Smooth muscle cell (in vitro differentiated cells): Measurements from ENCODE around the gene HINFP. TPM values are rescaled to one million over a fixed set of nuclear protein-coding genes. Genes with fewer than 3 reads are reported as not detected.

Experiments used
- DNase-seq: peaks from one replicate; lab custom pipeline; 2025; ENCODE audit not compliant: unreplicated experiment; lab: John Stamatoyannopoulos, UW
- H2AFZ ChIP-seq: fragments of 200-600 bp; sonication (generic); 2 replicates; pipeline ENCODE4 v1.6.0; 2016; ENCODE audit warnings: antibody characterized with exemption, low read depth, mild to moderate bottlenecking
- H3F3A ChIP-seq: fragments of 200-600 bp; sonication (generic); 2 replicates; pipeline ENCODE4 v1.6.0; 2017; ENCODE audit warnings: antibody characterized with exemption, low read depth
- H3K27ac ChIP-seq: fragments of 200-600 bp; sonication (generic); 2 replicates; pipeline ENCODE4 v1.5.1; 2016; ENCODE audit warnings: low read depth, mild to moderate bottlenecking
- H3K27me3 ChIP-seq: fragments of 200-600 bp; sonication (generic); 2 replicates; pipeline ENCODE4 v1.6.1; 2016; ENCODE audit warnings: low read depth, mild to moderate bottlenecking
- H3K36me3 ChIP-seq: fragments of 200-600 bp; sonication (generic); 2 replicates; pipeline ENCODE4 v1.5.1; 2016; ENCODE audit warnings: low read depth
- H3K4me1 ChIP-seq: fragments of 200-600 bp; sonication (generic); 2 replicates; pipeline ENCODE4 v1.5.1; 2016; ENCODE audit warnings: low read depth
- H3K4me2 ChIP-seq: fragments of 200-600 bp; sonication (generic); 2 replicates; pipeline ENCODE4 v1.6.0; 2016; ENCODE audit warnings: mild to moderate bottlenecking
- H3K4me3 ChIP-seq: fragments of 200-600 bp; sonication (generic); 2 replicates; pipeline ENCODE4 v1.5.1; 2016; ENCODE audit warnings: mild to moderate bottlenecking
- H3K79me2 ChIP-seq: fragments of 200-600 bp; sonication (generic); 2 replicates; pipeline ENCODE4 v1.6.0; 2016; ENCODE audit warnings: low read depth, mild to moderate bottlenecking
- H3K9ac ChIP-seq: fragments of 200-600 bp; sonication (generic); 2 replicates; pipeline ENCODE4 v1.6.0; 2016; ENCODE audit warnings: low read depth
- H3K9me3 ChIP-seq: fragments of 200-600 bp; sonication (generic); replicated peaks from 2 replicates; pipeline ENCODE4 v1.5.1; 2016; ENCODE audit warnings: low read depth
- H4K20me1 ChIP-seq: fragments of 200-600 bp; sonication (generic); 2 replicates; pipeline ENCODE4 v1.6.0; 2016; ENCODE audit warnings: low read depth
- CTCF ChIP-seq: fragments of 200-600 bp; sonication (generic); IDR thresholded peaks from 2 replicates; pipeline ENCODE4 v1.5.1; 2017; ENCODE audit warnings: borderline replicate concordance, mild to moderate bottlenecking, antibody characterized with exemption; ENCODE audit not compliant: insufficient read depth, poor library complexity, severe bottlenecking
- WGBS: methylation state at CpG from one replicate; pipeline ENCODE4 v1.1.7; 2016; ENCODE audit warnings: low lambda C conversion rate; 5-methylcytosine and 5-hydroxymethylcytosine counted together
- polyA plus RNA-seq: library from polyadenylated mRNA; unstranded; fragments of >200 nt; fragmentation: Nextera tagmentation; extraction: Ambion mirVana; gene quantifications from 2 replicates; pipeline ENCODE4 v1.2.1, GENCODE V29; 2016
- total RNA-seq: library from RNA; depleted of rRNA; stranded (reverse); fragments of >200 nt; gene quantifications from 2 replicates; pipeline ENCODE4 v1.2.3, GENCODE V29; 2014

Gene HINFP
- total and polyA plus RNA-seq, 2 experiments from 2014 or later: 15.6 to 17.3 TPM

GRCh38 chr11:119099711-119100110 is 21.7 kb upstream of the HINFP start:
- H3K9ac ChIP-seq: no peak overlapping the region
- no peak overlapping the region for H3K4me3 ChIP-seq
- H3F3A ChIP-seq: peaks cover 23% of the 10 kb centered on the region
- H3K9me3 ChIP-seq: no peaks in the 10 kb centered on the region
- peaks cover 3% of the 10 kb centered on the region for H4K20me1 ChIP-seq
- 95% methylated on average over 6 of the region's 6 CpGs for WGBS
- DNase-seq: no peak
- H3K79me2 ChIP-seq: peaks cover 12% of the 10 kb centered on the region
- H3K27ac ChIP-seq: no peak overlapping the region
- H2AFZ ChIP-seq: no peak overlapping the region
- H3K36me3 ChIP-seq: no peaks in the 10 kb centered on the region
- no peak for TF ChIP-seq CTCF
- no peaks in the 10 kb centered on the region for H3K27me3 ChIP-seq
- H3K4me2 ChIP-seq: no peak overlapping the region
- H3K4me1 ChIP-seq: peaks cover 12% of the 10 kb centered on the region

- TF ChIP-seq CTCF: peak; percentile 34
These were observed 21.0 kb upstream of the HINFP start for GRCh38 chr11:119100246-119100970.

GRCh38 chr11:119100994-119101758 is 20.2 kb upstream of the HINFP start:
- no peak for DNase-seq
- Histone ChIP-seq H3K9ac (peak overlapping the region; percentile 97), H3K36me3 (no peaks in the 10 kb centered on the region), H3K79me2 (peaks cover 11% of the 10 kb centered on the region), H3K27me3 (no peaks in the 10 kb centered on the region), H3K4me2 (peak overlapping the region; percentile 98), H4K20me1 (no peaks in the 10 kb centered on the region), H3F3A (peaks cover 18% of the 10 kb centered on the region), H3K4me1 (peaks cover 12% of the 10 kb centered on the region), H3K27ac (peak overlapping the region; percentile 99), H3K9me3 (no peaks in the 10 kb centered on the region), H3K4me3 (peak overlapping the region; percentile 81), H2AFZ (peak overlapping the region; percentile 97)
- TF ChIP-seq CTCF: no peak
- WGBS: 1% methylated on average over 28 of the region's 29 CpGs

More at GRCh38 chr11:119100246-119100970, 21.0 kb upstream of the HINFP start:
- Histone ChIP-seq H3K9me3 (no peaks in the 10 kb centered on the region), H3K79me2 (peaks cover 11% of the 10 kb centered on the region), H3F3A (peaks cover 23% of the 10 kb centered on the region), H3K4me1 (peaks cover 12% of the 10 kb centered on the region), H3K27ac (no peak overlapping the region), H3K27me3 (no peaks in the 10 kb centered on the region), H3K36me3 (no peaks in the 10 kb centered on the region), H3K4me3 (peak overlapping the region; percentile 81), H2AFZ (no peak overlapping the region), H4K20me1 (peaks cover 3% of the 10 kb centered on the region), H3K9ac (peak overlapping the region; percentile 97), H3K4me2 (peak overlapping the region; percentile 98)
- WGBS: 39% methylated on average over 11 of the region's 11 CpGs
- no peak for DNase-seq
